Measurements from ENCODE around the gene FHOD3.

Gene FHOD3

DNA sequence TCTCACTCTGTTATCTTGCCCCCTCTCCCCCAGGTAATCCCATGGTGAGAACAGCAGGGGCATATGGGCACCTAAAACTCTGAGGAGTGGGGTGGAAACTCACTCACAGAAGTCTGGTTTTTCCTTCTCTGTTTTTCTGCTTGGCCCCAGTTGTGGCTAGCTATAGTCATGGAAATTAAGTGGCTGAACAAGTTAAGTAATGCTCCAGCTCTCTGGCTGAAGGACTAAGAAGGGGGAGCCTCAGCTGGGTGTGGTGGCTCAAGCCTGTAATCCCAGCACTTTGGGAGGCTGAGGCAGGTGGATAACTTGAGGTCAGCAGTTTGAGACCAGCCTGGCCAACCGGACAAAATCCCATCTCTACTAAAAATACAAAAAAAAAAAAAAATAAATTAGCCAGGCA, 270.3 kb downstream of the FHOD3 start:
- DNase-seq = no peak

DNA sequence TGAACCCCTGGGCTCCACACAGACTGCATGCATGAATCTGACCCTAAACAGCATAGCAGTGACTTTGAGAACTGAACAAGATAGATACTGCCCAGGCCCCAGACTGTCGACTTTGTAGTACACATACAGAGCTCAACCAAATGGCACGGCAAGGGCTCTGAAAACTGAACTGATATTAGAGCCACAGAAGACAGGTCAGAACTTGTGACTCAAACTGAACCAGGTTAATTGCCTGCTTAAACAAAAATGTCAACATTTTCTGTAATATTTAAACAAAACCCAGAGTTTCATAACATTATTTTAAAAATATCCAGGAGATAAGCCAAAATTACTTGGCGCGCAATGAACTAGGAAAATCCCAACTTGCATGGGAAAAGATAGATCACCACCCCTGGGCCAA, 271.0 kb downstream of the FHOD3 start:
- DNase-seq = no peak

DNA sequence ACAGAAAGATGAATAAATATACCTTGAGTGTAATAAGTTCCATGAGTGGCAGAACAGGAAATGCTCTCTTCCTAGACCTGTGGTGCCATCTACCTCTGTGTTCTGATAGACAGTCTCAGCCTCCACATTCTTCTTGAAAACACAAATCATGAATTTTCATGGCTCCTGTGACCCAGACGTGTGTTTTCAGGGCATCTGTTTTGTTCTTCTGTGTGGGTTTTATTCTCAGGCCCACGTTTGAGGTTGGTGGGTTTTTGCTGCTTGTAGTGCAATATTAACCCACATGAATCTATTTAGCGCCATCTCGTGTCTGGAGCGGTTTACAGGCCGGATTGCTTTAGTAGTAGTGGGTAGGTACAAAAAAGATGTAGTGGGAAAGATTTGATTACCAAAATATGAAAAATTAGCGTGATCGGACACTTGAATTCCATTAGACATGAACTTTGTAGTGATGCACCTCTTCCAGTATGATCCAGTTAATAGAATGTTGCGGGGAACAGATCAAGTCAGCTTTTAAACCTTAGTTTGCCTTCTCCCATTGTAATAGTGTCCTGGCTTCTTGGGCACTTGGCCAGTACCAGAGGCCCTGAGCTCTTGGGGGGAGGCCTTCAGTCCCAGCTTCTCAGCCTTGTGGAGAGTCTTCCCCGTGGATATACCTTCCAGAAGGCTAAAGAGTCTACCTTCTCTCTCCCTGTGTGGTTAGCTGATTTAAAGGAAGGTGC, 274.8 kb downstream of the FHOD3 start:
- peak in 1 of 2 experiments; percentile 43 for DNase-seq

- DNase-seq = no peak
Measured at GRCh38 chr18:36576339-36576738, 278.8 kb downstream of the FHOD3 start.

- no peak for DNase-seq
Measured at GRCh38 chr18:36578871-36579710, 281.6 kb downstream of the FHOD3 start.

DNA sequence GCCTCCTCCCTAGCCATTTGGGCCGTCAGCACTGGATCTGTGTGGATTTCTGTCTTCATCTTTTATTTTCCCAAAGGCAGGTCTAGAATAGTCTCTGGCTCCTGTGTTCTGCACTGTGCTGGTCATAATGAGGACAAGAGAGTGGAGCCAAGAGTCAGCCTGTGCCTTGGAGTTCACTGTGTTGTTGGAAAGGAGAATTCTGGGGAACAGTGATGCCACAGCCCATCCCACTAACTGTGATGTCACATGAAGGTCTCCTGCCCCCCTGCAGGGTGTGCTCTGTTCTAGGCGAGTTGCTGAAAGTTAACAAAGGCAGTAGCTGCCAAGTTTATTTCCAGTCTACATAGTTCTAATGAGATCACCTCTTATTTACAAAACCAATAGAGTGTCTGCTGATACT, 282.8 kb downstream of the FHOD3 start:
- no peak for DNase-seq

GRCh38 chr18:36580874-36581750, 283.6 kb downstream of the FHOD3 start:
- DNase-seq = no peak

DNA sequence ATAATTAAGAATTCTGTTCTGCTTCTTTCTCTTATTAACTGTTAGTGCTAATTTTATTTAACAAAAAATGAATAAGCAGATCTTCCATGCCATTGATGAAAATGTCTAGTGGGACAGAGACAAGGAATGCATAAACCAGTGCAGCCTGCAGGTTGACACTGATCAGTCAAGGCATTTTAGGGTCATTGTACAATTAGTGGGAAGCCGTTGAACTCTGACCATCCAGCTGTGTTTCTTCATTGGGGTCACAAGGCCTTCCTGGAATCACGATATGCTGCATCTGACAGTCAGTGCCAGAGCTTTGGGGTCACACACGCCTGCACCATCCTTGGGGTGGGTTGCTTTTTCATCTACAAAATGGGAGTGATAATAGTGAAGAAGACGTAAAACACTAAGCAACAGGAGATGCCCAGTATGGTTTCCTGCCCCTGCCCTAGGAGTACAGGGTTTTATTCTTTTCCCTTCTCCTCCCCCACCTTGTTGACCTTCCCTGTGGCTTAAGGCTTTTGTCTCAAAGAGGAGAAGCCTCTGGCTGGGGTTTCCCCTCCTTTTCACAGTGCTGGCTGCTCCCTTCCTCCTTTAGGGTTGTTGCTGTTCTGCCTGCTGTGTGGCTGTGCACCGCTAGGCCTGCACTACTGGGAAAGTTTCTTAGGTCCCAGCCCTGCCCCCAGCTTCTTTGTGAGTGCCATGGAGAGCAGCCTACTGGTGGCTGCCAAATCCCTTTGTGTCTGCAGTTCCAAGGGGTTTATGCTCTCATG, 285.7 kb downstream of the FHOD3 start:
- no peak for DNase-seq

GRCh38 chr18:36589857-36590543, 292.5 kb downstream of the FHOD3 start:
- DNase-seq = no peak

GRCh38 chr18:36590621-36591580, 293.4 kb downstream of the FHOD3 start:
- no peak for DNase-seq

DNA sequence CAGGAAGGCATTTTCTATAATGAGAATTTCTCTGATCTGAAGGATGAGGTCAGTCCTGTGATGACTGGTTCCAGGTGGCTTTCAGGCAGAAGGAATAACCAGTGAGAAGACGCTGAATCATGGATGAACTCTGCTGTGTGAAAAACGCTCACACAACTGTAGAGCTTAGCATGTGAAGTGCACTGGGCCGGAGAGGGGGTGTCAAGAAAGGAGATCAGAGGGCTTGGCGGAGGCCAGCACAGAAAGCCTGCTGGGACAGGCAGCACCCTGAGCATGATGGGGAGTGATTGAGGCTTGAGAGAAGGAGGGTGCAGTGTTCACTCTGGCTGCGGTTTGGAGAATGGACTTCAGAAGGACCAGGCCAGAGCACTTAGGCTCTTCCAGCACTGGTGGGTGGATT, 294.8 kb downstream of the FHOD3 start:
- DNase-seq = no peak

- DNase-seq = no peak
Measured at GRCh38 chr18:36593001-36593400, 295.5 kb downstream of the FHOD3 start.

- DNase-seq = no peak
Measured at GRCh38 chr18:36593641-36594040, 296.1 kb downstream of the FHOD3 start.

DNA sequence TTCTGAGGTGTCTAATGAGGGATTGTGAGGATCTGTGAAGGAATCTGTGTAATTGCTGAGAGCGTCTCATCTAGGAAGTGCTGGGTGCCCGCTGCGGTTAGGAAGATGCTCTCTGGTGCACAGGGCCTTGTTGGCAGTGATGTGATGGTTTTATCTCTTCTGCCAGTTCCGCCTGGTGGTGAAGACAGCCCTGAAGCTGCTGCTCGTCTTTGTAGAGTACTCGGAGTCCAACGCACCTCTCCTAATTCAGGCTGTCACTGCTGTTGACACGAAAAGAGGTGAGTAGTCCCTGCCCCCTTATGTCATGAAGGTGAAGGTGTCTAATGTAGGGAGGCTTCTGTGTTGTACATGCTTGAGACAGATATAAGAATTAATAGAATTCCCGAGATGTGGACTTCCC, 297.1 kb downstream of the FHOD3 start:
- DNase-seq = no peak

- no peak for DNase-seq
Measured at GRCh38 chr18:36595046-36595817, 297.7 kb downstream of the FHOD3 start.

DNA sequence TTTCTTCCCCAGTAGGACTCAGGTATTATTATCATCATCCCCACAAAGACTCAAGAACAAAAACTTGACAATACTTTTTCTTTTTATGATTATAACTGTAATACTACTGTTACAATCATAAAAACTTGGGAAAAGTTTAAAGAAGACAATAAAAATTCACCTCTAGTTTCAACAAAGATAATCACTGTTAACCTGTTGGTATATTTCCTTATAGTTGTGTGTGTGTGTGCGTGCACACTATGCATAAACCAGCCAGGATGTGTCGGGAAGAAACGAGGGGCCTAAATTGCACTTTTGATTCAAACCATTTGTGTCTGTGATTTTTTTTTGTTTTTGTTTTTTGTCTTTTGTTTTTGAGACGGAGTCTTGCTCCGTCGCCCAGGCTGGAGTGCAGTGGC, 298.3 kb downstream of the FHOD3 start:
- no peak for DNase-seq

- DNase-seq = no peak
Measured at GRCh38 chr18:36597636-36598035, 300.1 kb downstream of the FHOD3 start.

- no peak for DNase-seq
Measured at GRCh38 chr18:36600548-36600947, 303.0 kb downstream of the FHOD3 start.

GRCh38 chr18:36601316-36601715, 303.8 kb downstream of the FHOD3 start:
- DNase-seq = no peak

DNA sequence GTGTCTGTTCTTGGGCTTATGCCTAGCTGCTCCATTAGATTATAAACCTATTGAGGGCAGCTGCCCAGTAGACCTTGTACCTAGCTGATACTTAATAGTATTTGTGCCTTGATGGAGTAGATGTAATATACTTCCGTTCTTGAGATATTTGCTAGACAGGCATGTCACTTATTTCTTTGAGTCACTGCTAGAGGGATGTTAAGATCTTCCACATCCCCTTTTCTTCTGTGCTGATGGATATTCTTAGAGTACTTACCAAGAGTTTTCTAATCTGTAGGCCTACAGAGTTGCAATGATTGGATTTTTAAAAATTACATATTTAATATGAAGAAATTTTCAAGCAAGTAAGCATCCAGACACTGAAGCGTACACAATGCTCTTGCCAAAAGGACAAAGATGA, 304.6 kb downstream of the FHOD3 start:
- no peak for DNase-seq

Measured in NCI-H526 (cell line).